DND-41 (cell line): ENCODE measurements around the gene RHBDD1.

Experiments
- ATAC-seq: fragments of 200-7000 bp; cut with Tn5 transposase; 3 replicates; pipeline ENCODE4 v1.9.1; 2021; ENCODE audit warnings: low read depth; ENCODE audit not compliant: insufficient read depth
- DNase-seq: peaks from one replicate; pipeline ENCODE4 v3.0.0-alpha.2; 2020
- H2AFZ ChIP-seq: 2 replicates; pipeline ENCODE4 v1.6.0; 2012; ENCODE audit warnings: low read depth, low read length
- H3K27ac ChIP-seq: 2 replicates; pipeline ENCODE4 v1.5.1; 2012; ENCODE audit warnings: low read length, inconsistent platforms
- H3K27me3 ChIP-seq: fragments of 200-600 bp; sonication (generic); 2 replicates; pipeline ENCODE4 v1.6.0; 2012; ENCODE audit warnings: low read length, mild to moderate bottlenecking, inconsistent platforms; ENCODE audit not compliant: insufficient read depth, poor library complexity
- H3K36me3 ChIP-seq: 2 replicates; pipeline ENCODE4 v1.5.1; 2012; ENCODE audit warnings: low read length, inconsistent platforms; ENCODE audit not compliant: insufficient read depth
- H3K4me1 ChIP-seq: 2 replicates; pipeline ENCODE4 v1.5.1; 2012; ENCODE audit warnings: mild to moderate bottlenecking, low read length; ENCODE audit not compliant: insufficient read depth
- H3K4me2 ChIP-seq: 2 replicates; pipeline ENCODE4 v1.6.0; 2012; ENCODE audit warnings: mild to moderate bottlenecking, moderate library complexity, low read length, inconsistent platforms; ENCODE audit not compliant: insufficient read depth
- H3K4me3 ChIP-seq, 2 experiments: fragments of 200-600 bp in 1 of 2; shearing (Covaris generic) in 1 of 2; 2 replicates each; pipeline ENCODE4 v1.5.1; 2012 to 2016; ENCODE audit warnings: inconsistent platforms in 2 of 2, low read length in 2 of 2, mild to moderate bottlenecking in 2 of 2, low read depth in 1 of 2, moderate library complexity in 1 of 2
- H3K79me2 ChIP-seq: 2 replicates; pipeline ENCODE4 v1.6.0; 2012; ENCODE audit warnings: low read length, inconsistent platforms; ENCODE audit not compliant: insufficient read depth
- H3K9ac ChIP-seq: 2 replicates; pipeline ENCODE4 v1.6.0; 2012; ENCODE audit warnings: low read depth, mild to moderate bottlenecking, inconsistent platforms, low read length, moderate library complexity
- H3K9me3 ChIP-seq: 2 replicates; pipeline ENCODE4 v1.5.1; 2012; ENCODE audit warnings: low read length, moderate library complexity, mild to moderate bottlenecking, inconsistent platforms; ENCODE audit not compliant: insufficient read depth, severe bottlenecking
- H4K20me1 ChIP-seq: 2 replicates; pipeline ENCODE4 v1.6.0; 2012; ENCODE audit warnings: low read length; ENCODE audit not compliant: insufficient read depth
- CTCF ChIP-seq: IDR thresholded peaks from 2 replicates; pipeline ENCODE4 v1.5.1; 2012; ENCODE audit warnings: borderline replicate concordance, low read length, moderate library complexity, mild to moderate bottlenecking; ENCODE audit not compliant: poor library complexity, severe bottlenecking; ENCODE audit errors: extremely low read depth
- EZH2 ChIP-seq: IDR thresholded peaks from 3 replicates; pipeline ENCODE4 v1.6.1; 2012; ENCODE audit warnings: borderline replicate concordance, low read depth, mild to moderate bottlenecking, moderate library complexity, low read length, inconsistent platforms; ENCODE audit not compliant: severe bottlenecking

Gene RHBDD1

GRCh38 chr2:227004482-227004881 lies 168.6 kb downstream of the RHBDD1 start:
- H3K9ac ChIP-seq = no peak overlapping the region
- ATAC-seq (no peak), DNase-seq (no peak)
- no peak for TF ChIP-seq CTCF
- TF ChIP-seq EZH2 = no peak
- no peaks in the 10 kb centered on the region for H3K79me2 ChIP-seq
- no peak overlapping the region for H3K4me3 ChIP-seq
- no peak overlapping the region for H2AFZ ChIP-seq
- H3K4me1 ChIP-seq = no peaks in the 10 kb centered on the region
- no peaks in the 10 kb centered on the region for H4K20me1 ChIP-seq
- no peak overlapping the region for H3K4me2 ChIP-seq
- H3K27me3 ChIP-seq = no peaks in the 10 kb centered on the region
- H3K36me3 ChIP-seq = peaks cover 5% of the 10 kb centered on the region; the same call in 1 of the 2 replicates
- no peak overlapping the region for H3K27ac ChIP-seq
- peaks cover 3% of the 10 kb centered on the region for H3K9me3 ChIP-seq

- no peaks in the 10 kb centered on the region for H3K79me2 ChIP-seq
- H4K20me1 ChIP-seq = no peaks in the 10 kb centered on the region
- H3K4me2 ChIP-seq = no peak overlapping the region
- H3K4me3 ChIP-seq = no peak overlapping the region
- ATAC-seq (no peak), DNase-seq (no peak)
- H3K9ac ChIP-seq = no peak overlapping the region
- H3K36me3 ChIP-seq = no peaks in the 10 kb centered on the region
- no peaks in the 10 kb centered on the region for H3K4me1 ChIP-seq
- no peaks in the 10 kb centered on the region for H3K9me3 ChIP-seq
- no peak overlapping the region for H3K27ac ChIP-seq
- H2AFZ ChIP-seq = no peak overlapping the region
- TF ChIP-seq CTCF (no peak), EZH2 (no peak)
- H3K27me3 ChIP-seq = no peaks in the 10 kb centered on the region
Observed at GRCh38 chr2:227006189-227006897, 170.5 kb downstream of the RHBDD1 start.

GRCh38 chr2:227007148-227007547 lies 171.3 kb downstream of the RHBDD1 start:
- H3K4me3 ChIP-seq = no peak overlapping the region
- no peaks in the 10 kb centered on the region for H3K4me1 ChIP-seq
- no peaks in the 10 kb centered on the region for H3K27me3 ChIP-seq
- no peak overlapping the region for H3K27ac ChIP-seq
- H4K20me1 ChIP-seq = no peaks in the 10 kb centered on the region
- ATAC-seq = no peak
- no peak overlapping the region for H3K9ac ChIP-seq
- no peaks in the 10 kb centered on the region for H3K36me3 ChIP-seq
- H3K9me3 ChIP-seq = no peaks in the 10 kb centered on the region
- no peaks in the 10 kb centered on the region for H3K79me2 ChIP-seq
- H2AFZ ChIP-seq = no peak overlapping the region
- H3K4me2 ChIP-seq = no peak overlapping the region
- DNase-seq = no peak
- no peak for TF ChIP-seq EZH2
- TF ChIP-seq CTCF = no peak

GRCh38 chr2:227007940-227008339 lies 172.1 kb downstream of the RHBDD1 start:
- no peak overlapping the region for H2AFZ ChIP-seq
- ATAC-seq = no peak

More at GRCh38 chr2:227007940-227008339, 172.1 kb downstream of the RHBDD1 start:
- Histone ChIP-seq H3K4me1 (no peaks in the 10 kb centered on the region), H3K79me2 (no peaks in the 10 kb centered on the region), H3K36me3 (no peaks in the 10 kb centered on the region), H3K4me3 (no peak overlapping the region), H3K9ac (no peak overlapping the region), H4K20me1 (no peaks in the 10 kb centered on the region), H3K27me3 (no peaks in the 10 kb centered on the region), H3K9me3 (no peaks in the 10 kb centered on the region), H3K27ac (no peak overlapping the region), H3K4me2 (no peak overlapping the region)
- no peak for DNase-seq
- TF ChIP-seq EZH2 (no peak), CTCF (no peak)
